Activated T-cell treated with anti-CD3 and anti-CD28 coated beads for 24 hours (primary cell): ENCODE measurements around the gene ZIM2.
A peak's percentile ranks its signal among the peaks of the same experiment; 100 is the strongest.

Experiments
- DNase-seq: peaks from one replicate; pipeline ENCODE4 v3.0.0-alpha.2; 2020; ENCODE audit warnings: low read depth

ZIM2 gene

DNA sequence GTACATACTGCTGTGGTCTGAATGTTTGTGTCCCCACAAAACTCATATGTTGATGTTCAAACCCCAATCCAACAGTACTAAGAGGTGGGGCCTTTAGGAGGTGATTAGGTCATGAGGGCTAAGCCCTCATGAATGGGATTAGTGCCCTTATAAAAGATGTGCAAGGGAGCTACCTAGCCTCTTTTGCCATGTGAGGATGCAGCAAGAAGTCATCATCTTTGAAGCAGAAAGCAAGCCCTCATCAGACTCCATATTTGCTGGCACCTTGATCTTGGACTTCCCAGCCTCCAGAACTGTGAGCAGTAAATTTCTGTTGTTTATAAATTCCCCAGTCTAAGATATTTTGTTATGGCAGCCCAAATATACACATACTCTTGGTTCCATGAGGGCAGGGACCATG is 33.9 kb downstream of the ZIM2 start:
- no peak for DNase-seq

DNA sequence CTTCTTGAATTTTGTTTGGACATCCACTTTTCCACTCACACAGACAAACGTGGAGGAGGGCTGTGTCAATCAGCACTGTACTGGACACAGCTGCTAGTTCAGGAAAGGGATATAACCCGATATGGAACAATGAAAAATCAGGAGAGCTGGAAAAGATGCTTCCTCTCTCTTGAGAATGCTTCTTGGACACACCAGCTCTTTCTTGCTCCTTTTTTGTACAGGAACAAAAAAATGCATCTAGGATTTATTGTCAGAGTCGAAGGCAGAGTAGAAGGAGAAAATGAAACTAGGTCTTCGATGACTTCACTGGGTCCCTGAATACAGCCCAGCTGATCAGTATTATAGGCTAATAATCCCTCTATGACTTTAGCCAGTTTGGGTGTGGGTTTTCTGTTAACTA is 62.2 kb downstream of the ZIM2 start:
- no peak for DNase-seq

DNA sequence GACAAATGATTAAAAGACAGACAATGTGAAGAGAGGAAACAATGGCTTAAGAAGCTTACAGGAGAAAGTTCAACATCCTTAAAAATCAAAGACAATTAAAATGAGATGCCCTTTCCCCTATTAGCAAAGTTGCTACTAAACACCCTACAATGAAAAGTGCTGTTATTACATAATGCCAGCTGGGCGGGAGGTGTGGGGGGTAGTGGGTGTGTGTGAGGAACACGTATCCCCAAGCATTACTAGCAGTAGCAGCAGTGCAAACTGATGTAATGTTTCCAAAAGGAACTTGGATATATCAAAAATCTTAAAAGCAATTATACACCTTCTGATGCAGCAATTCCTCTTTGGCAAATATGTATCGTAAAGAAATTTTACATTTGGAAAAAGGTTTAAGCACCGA is 70.9 kb downstream of the ZIM2 start:
- no peak for DNase-seq

GRCh38 chr19:56765137-56765536 is 75.4 kb downstream of the ZIM2 start:
- DNase-seq: peak; percentile 4

DNA sequence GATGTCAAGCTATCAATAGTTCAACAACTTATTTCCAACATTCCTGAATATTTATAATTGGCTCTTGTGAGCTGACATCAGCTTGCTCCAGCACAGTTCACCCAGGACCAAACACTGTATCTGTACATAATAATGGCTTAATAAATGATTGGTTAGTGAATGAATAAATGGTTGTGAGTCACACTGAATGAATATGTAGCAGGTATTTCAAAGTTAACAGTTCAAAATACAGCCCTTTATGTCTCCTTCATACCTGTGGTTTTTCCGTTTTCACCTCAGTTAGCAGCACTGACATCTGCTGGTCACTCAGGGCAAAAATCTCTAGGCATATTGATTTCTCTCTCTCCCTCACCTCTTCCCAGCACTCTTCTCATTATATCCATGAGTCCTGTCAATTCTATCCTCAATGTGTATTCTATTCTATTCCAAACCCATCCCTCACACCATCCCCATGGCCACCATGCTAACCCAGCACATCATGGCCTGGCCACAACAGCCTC is 76.3 kb downstream of the ZIM2 start:
- no peak for DNase-seq

DNA sequence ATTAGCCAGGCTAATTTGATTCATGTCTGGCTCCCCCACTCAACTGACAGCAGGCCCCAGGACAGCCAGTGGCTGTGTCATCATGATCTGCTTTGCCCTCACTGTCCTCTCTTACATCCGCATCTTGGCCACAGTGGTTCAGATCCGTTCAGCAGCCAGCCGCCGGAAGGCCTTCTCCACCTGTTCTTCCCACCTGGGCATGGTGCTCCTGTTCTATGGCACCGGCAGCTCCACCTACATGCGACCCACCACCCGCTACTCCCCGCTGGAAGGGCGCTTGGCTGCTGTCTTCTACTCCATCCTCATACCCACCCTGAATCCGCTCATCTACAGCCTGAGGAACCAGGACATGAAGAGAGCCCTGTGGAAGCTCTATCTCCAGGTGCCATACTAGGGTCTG is 79.7 kb downstream of the ZIM2 start:
- DNase-seq: no peak

DNA sequence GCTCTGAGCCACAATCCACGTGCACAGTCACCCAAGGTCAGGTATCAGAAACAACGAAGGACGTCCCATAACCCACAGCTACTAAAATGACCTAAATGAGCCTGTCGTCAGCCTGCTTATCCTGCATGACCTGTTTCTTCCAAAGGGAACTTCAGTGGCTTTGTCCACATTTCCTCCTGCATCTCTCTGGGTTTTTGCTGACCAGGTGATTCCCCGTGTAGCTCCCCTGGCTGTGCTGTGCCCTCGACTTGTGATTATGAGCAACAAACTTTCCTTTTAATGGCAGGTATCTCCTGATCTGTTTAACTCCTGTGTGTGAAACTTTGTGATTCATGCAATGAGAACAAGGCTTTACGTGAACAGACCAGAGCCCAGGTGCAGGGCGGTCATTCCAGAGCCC is 81.0 kb downstream of the ZIM2 start:
- no peak for DNase-seq

DNA sequence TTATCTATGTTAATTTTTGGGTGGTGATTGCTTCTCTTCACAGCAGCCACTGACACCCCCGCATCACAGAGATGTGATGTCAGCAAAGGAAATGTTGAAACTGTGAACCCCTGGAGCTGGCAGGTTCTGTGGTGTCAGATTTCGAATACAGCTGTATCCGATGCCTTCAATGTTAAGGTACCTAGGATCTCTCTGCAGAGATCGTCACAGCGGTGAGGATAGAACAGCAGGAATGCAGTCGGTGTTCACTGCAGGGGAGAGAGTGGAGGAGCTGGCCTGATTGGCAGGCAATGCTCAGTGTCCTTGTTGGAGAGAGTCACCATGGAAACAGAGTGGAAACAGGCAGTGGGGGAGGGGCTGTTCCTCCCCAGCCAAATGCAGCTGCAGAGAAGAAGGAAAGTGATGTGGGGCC is 89.4 kb downstream of the ZIM2 start:
- no peak for DNase-seq

- no peak for DNase-seq
Measured at GRCh38 chr19:56750658-56751057, 89.9 kb downstream of the ZIM2 start.

- DNase-seq: no peak
Measured at GRCh38 chr19:56748378-56748777, 92.1 kb downstream of the ZIM2 start.

- DNase-seq: no peak
Measured at GRCh38 chr19:56746367-56746766, 94.2 kb downstream of the ZIM2 start.

- no peak for DNase-seq
Measured at GRCh38 chr19:56740501-56740900, 100.0 kb downstream of the ZIM2 start.

DNA sequence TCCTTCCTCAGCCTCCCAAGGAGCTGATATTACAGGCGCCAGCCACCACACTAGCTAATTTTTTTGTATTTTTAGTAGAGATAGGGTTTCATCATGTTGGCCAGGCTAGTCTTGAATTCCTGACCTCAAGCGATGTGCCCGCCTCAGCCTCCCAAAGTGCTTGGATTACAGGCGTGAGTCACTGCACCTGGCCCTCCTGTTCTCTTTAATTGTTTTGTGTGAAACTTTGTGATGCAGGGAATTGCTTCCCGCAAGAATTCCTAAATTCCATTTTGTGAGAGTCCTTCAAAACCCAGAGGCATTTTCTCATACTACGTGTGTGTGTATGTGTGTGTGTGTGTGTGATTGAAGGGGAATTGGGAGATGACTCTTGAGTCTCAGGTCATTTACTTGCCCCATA is 104.0 kb downstream of the ZIM2 start:
- DNase-seq: no peak

DNA sequence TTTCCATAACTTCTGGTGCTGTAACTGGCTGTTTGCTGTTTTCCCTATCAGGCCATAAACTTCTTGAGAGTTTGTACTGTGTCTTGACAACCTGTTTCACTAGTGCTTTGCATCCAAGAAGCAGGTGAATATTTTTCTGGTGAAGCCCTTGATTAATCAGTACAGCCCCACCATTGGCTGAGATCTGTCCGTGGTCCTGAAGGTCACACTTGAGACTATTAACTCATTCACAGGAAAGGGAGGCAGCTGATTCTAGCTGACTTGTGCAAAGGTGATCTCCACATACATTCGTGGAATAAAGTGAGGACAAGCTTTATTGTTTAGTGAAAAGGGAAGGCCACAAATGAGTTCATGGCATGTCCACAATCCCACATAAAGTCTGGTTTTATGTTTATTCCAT is 107.5 kb downstream of the ZIM2 start:
- DNase-seq: no peak

DNA sequence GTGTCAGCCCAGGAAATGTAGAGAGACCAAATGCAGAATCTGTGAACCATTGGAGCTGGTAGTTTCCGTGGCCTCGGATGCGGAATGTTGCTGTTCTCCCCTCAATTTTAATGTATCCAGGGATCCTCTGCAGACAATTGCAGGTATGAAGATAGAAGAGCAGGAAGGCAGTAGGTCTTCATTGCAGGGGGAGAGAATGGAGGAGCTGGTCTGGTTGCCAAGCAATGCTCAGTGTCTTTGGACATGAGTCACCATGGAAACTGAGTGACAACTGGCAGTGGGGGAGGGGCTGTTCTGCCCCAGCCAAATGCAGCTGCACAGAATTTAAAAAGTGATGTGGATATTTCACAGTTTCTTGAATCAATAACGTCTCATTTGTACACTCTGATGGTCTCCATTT is 112.8 kb downstream of the ZIM2 start:
- no peak for DNase-seq

GRCh38 chr19:56725829-56726424 is 114.6 kb downstream of the ZIM2 start:
- no peak for DNase-seq
